Measurements from ENCODE around the gene ERP27. TPM values are rescaled to one million over a fixed set of nuclear protein-coding genes. Genes with fewer than 3 reads are reported as not detected.
A peak's percentile ranks its signal among the peaks of the same experiment; 100 is the strongest.

ERP27 gene
- total RNA-seq, 1 donor from 2014 or later: 9.7 TPM

DNA sequence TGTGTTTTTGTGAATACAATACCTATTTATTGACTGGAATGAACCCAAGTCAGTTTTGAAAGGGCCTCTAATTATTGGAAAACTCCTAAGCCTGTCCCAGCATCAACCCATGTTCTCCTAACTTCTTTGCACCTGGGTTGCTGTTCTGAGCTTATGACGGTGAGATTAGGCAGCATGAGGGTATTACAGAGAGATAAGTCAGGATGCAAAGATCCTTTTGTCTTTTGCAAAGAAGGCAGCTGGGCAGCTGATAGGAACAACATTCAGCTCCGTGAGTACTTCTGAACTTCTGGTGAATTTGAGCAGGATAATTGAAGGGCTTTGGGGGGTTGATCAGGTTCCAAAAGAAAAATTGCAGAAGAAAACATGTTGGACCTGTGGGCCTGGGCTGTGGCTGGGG, 34.5 kb upstream of the ERP27 start, which contains the start of gene PDE6H:
TSS of gene PDE6H (plus strand) at position 227 of the 400 bp plus-strand sequence. CDS start 4,971 bp downstream, outside the sequence.
- no peak within 1 kb of the TSS for H3K27ac ChIP-seq
- H3K9me3 ChIP-seq: no peaks in the 10 kb centered on the region
- DNase-seq (no peak), ATAC-seq (no peak)
- H3K4me3 ChIP-seq: no peak within 1 kb of the TSS
- intact Hi-C loops (cut with DNase I): no loop called here
- no peaks in the 10 kb centered on the region for H3K36me3 ChIP-seq
- H3K4me1 ChIP-seq: no peaks in the 10 kb centered on the region
- TF ChIP-seq, protein P1, sequence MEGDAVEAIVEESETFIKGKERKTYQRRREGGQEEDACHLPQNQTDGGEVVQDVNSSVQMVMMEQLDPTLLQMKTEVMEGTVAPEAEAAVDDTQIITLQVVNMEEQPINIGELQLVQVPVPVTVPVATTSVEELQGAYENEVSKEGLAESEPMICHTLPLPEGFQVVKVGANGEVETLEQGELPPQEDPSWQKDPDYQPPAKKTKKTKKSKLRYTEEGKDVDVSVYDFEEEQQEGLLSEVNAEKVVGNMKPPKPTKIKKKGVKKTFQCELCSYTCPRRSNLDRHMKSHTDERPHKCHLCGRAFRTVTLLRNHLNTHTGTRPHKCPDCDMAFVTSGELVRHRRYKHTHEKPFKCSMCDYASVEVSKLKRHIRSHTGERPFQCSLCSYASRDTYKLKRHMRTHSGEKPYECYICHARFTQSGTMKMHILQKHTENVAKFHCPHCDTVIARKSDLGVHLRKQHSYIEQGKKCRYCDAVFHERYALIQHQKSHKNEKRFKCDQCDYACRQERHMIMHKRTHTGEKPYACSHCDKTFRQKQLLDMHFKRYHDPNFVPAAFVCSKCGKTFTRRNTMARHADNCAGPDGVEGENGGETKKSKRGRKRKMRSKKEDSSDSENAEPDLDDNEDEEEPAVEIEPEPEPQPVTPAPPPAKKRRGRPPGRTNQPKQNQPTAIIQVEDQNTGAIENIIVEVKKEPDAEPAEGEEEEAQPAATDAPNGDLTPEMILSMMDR (IDR thresholded peaks at IDR 0.05): no peak
- H3K27me3 ChIP-seq: no peaks in the 10 kb centered on the region

DNA sequence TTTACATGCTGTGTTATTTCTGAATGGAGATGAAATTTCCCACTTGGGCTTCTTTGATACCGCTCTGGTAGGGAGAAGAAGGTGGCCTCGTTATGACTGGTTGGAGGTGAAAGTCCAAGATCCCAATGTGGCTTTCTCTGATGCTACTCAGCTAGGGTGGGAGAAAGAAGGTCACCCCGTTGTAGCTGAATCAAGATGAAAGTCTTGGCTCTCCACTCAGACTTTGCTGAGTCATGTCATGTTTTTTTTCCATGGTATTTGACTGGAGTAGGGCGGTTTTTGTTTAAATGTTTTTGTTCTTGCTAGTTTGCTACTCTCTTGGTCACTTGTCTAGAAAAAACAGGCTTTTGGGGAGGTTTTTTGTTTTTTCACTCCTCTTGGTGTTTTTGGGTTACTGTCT, 32.1 kb upstream of the ERP27 start:
- Histone ChIP-seq H3K27ac (no peak overlapping the region), H3K4me1 (no peaks in the 10 kb centered on the region), H3K36me3 (no peaks in the 10 kb centered on the region), H3K9me3 (no peaks in the 10 kb centered on the region), H3K27me3 (no peaks in the 10 kb centered on the region), H3K4me3 (no peak overlapping the region)
- TF ChIP-seq, protein P1 (IDR thresholded peaks at IDR 0.05): no peak
- intact Hi-C loops (cut with DNase I): no loop called here
- no peak for DNase-seq
- no peak for ATAC-seq

DNA sequence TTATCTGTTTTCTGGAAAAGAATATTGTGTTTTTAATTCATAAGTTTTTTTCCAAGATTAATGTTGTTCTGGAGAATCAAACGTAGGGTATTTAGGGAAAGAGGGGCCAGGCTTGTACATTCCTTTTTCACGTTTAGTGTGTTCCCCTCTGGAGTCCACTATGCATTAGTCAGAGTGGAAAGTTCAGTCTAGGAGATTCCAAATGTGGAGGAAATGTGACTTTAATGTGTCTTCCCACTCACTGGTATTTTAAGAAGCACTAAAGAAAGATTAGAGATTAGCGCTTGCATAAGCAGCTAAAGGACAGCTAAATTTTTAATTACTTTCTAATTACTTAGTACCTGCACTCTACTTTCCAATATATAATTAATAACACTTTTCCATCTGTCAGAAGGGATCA, 30.1 kb upstream of the ERP27 start:
- TF ChIP-seq, protein P1 (IDR thresholded peaks at IDR 0.05): no peak
- no peak overlapping the region for H3K4me3 ChIP-seq
- H3K9me3 ChIP-seq: no peaks in the 10 kb centered on the region
- no peak for ATAC-seq
- no peak for DNase-seq
- H3K27me3 ChIP-seq: no peaks in the 10 kb centered on the region
- H3K36me3 ChIP-seq: no peaks in the 10 kb centered on the region
- H3K27ac ChIP-seq: no peak overlapping the region
- intact Hi-C loops (cut with DNase I): no loop called here
- H3K4me1 ChIP-seq: no peaks in the 10 kb centered on the region

DNA sequence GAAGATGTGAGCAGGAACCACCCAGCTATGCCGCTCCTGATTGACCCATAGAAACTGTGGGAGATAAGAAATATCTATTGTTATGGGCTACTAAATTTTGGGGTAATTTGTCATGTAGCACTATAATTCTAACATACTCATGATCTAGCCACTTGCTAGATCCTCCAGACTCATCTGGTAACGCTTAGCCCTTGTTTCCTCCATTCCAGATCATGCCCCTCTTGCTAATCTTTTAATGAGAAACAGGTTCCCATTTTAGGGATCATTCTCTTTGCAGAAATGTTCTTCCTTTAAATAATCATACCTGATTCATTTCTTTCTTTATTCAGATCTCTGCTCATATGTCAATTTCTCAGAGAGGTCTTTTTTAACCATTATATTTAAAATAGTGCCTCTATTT, 26.9 kb upstream of the ERP27 start:
- DNase-seq: no peak
- Histone ChIP-seq H3K9me3 (no peaks in the 10 kb centered on the region), H3K4me1 (no peaks in the 10 kb centered on the region)

DNA sequence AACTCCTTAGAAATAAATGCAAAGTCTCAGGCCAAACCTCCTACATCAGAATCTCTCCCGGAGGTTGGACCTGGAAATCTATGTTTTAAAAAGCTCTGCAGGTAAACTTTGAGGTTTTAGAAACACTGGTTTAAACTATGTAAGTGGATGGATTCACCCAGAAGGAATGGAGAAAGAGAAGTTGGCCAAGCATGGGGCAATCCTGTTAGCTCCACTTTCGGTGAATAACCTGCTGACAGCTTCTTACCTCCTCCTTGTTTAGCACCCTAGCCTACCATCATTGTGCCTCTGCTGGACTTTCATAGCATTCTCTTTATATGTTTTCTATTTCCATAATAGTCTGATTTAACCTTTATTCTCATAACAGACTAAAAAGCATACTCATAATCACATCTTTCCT, 26.1 kb upstream of the ERP27 start:
- H3K27ac ChIP-seq: no peak overlapping the region
- H3K36me3 ChIP-seq: no peaks in the 10 kb centered on the region
- TF ChIP-seq, protein P1 (IDR thresholded peaks at IDR 0.05): no peak
- no peaks in the 10 kb centered on the region for H3K4me1 ChIP-seq
- intact Hi-C loops (cut with DNase I): no loop called here
- no peak for DNase-seq
- no peak for ATAC-seq
- no peaks in the 10 kb centered on the region for H3K27me3 ChIP-seq
- no peak overlapping the region for H3K4me3 ChIP-seq
- no peaks in the 10 kb centered on the region for H3K9me3 ChIP-seq

More for the DNA sequence above, 26.9 kb upstream of the ERP27 start:
- Histone ChIP-seq H3K36me3 (no peaks in the 10 kb centered on the region), H3K27ac (no peak overlapping the region), H3K4me3 (no peak overlapping the region), H3K27me3 (no peaks in the 10 kb centered on the region)
- TF ChIP-seq, protein P1 (IDR thresholded peaks at IDR 0.05): no peak
- no peak for ATAC-seq
- intact Hi-C loops (cut with DNase I): no loop called here

DNA sequence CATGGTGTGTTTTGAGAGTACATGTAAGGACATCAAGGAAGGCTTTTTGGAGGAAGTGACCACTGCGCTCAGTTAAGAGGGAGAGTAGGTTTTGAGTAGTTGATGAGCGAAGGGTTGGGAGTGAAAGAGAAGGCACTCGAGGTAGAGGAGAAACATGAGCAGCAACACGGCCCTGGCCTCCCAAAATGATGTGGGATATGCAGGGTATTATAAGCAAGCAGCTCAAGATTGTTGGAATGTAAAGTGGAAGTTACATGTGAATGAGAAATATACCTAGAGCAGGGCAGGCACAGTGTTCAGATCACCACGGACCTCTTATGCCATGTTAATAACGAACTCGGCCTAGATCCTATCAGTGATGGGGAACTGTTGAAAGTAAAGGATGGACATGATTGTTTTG, 25.2 kb upstream of the ERP27 start:
- TF ChIP-seq, protein P1 (IDR thresholded peaks at IDR 0.05): no peak
- intact Hi-C loops (cut with DNase I): no loop called here
- H3K4me1 ChIP-seq: no peaks in the 10 kb centered on the region
- no peak overlapping the region for H3K4me3 ChIP-seq
- ATAC-seq: no peak
- no peaks in the 10 kb centered on the region for H3K36me3 ChIP-seq
- H3K27ac ChIP-seq: peak overlapping the region; percentile 14
- no peaks in the 10 kb centered on the region for H3K27me3 ChIP-seq
- no peaks in the 10 kb centered on the region for H3K9me3 ChIP-seq
- no peak for DNase-seq
